CD4-positive, alpha-beta T cell treated with Interleukin-2 at 100 ng/mL for 4 hours (primary cell): ENCODE data around the gene LRRC38.

ENCODE experiments used
- DNase-seq: peaks from one replicate; pipeline ENCODE4 v3.0.0-alpha.2; 2020; ENCODE audit warnings: low spot score

LRRC38 gene

DNA sequence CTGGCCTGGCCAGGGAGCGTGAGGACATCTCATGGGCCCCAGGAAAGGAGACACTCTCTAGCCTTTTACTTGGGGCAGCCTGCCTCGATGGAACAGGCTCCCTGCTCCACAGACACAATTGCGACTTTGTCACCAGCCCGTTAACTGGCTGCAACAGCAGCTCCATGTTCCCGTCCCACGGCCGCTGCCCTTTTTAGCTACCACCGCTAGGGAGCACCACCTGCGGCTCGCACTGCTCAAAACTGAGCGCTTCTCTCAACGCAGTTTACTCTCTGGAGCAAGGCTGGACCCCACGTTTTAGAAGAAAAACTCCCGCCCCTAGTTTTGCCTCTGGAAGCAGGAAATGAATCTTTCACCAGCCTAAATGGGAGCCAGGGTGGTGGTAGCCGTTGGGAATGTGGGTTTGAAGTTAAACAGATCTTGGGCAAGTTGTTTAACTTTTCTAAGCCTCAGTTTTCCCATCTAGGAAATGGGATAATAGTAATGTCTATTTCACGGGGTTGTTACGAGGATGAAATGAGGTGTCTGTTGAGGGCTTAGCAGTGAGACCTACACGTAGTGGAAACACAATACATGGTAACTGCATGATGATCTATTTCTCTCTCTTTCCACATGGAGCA is 3.5 kb upstream of the LRRC38 start:
- DNase-seq: no peak

DNA sequence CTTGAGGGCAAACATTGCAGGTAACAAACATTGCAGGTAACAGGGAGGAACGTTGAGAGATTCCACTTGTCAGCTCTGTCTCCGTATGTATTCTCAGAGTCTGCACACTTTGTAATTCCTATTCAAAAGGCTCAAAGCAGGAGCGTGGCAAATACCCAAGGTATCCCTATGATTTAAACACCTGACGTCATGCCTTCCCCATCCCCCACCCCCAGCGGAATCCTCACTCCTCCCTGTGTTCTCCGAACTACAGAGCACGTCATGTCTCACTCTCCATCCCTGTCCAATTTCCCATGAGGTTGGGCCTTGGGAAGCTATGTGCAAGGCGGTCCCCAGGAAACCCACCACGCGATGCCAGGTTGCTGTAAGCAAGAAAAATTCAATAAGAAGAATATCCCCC is 2.8 kb upstream of the LRRC38 start:
- DNase-seq: no peak

DNA sequence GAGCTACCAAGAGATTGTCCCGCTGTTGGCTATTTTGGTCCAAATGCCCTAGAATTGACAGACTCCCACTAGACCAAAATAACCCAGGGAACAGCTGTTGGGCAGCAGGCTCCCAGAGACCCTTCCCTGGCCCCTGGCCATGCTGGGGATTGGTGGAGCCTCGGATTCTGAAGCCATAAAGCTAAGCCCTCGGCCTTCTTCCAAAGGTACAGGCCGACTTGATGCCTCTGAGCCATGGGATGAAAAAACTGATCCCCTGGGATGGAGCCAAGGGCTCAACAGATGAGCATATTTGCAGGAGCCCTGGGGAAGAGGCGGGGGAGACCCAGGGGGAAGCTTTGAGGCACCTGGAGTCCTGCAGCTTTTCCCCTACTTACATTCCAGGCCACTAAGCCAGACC is 1.0 kb upstream of the LRRC38 start:
- DNase-seq: no peak

DNA sequence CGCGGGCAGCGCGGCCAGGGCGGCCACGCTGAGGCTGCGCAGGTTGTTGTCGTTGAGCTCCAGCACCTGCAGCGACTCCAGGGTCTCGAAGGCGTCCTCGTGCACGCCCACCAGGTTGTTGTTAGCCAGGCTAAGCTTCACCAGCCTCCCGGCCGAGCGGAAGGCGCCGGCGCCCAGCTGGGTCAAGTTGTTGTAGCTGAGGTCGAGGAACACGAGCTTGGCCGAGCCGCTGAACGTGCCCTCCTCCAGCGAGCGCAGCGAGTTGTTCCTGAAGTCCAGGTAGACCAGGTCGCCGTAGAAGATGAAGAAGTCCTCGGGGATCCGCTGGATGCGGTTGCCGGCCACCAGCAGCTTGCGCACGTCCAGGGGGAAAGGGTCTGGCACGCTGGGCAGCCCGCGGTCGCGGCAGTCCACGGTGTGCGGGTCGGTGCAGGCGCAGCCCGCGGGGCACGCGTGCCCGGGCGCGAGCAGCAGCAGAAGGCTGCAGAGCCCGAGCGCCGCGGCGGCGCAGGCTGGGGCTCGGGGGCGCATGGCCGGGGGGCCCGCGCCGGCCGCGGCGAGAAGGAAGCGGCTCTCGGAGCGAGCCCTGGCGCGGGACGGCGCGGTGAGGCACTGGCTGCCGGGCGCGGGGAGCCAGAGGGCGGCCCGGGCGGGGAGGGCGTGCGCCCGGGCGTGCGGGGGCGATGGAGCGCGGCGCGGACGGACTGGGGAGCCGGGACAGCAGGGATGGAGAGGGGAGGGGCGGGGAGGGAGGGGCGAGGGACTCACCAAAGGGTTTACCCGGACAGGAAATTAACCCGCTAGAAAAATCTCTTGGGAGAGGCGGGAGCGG is 524 bp downstream of the LRRC38 start:
- no peak for DNase-seq

DNA sequence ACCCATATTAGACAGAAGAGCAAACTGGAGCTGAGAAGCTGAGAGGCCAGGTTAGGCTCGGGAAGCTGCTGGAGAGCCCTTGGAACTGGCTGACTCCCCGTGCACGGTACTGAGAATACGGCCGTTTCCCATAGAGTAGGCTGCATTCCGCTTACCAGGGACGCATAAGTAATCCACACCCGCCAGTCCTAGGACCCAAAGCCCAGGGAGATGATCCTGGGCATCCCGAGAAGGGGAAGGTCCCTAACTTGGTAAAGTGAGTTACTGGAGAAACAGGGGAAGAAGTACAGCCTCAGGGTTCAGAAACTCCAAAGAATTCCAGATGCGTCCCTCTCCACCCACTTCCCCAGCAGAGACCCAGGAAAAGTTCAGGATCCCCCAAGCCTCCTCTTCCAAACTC is 1.3 kb downstream of the LRRC38 start:
- DNase-seq: no peak

DNA sequence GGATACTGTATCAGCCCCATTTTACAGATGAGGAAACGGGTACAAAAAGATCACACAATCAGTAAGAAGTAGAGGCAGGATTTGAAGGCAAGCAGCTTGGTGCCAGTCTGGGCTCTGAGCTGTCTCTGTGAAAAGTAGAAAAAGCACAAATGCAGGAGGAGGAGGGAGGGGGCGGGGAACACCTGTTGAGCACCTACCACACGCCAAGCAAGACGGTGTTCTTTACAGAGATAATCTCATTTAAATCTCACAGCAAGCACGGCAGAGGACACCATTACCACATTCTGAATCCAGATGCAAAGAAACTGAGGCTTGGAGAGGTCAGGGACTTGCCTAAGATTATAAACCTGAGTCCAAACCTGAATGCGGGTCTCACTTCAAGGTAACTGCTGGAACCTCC is 3.3 kb downstream of the LRRC38 start:
- no peak for DNase-seq

DNA sequence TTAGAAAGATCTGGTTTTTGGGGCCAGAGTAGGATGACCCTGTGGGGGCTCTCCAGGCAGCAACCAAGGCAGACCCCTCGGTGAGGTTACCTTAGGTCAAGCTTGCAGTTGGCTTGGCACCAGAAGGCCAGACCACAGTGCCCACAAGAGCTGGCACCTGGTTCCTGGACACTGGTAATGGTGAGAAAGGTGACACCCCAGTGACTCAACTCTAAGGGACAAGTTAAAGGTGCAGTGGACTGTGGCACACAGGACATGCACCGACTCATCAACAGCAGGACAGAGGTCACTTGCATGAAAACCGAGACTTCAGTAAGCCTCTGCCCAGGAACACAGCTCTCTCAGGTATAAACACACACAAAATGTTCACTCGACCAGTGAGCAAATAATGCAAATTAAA is 6.7 kb downstream of the LRRC38 start:
- DNase-seq: no peak

DNA sequence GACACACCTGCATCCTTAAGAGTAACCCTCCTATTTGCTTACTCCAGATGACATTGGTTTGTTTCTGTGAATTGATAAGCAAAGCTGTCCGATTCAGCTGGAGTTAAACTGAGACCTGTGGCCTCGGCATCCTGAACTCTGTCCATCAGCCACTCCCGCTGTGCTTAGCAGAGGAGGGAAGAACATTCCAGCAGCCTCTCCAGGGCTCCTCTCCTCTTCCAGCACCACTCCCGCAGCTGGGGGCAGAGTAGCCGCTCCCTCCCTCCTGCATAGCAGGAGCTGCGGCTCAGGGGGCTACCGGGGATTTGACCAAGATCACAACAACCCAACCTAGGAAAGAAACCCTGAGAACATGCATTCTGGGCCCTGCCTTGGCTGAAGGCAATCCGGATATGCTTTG is 8.8 kb downstream of the LRRC38 start:
- DNase-seq: no peak

DNA sequence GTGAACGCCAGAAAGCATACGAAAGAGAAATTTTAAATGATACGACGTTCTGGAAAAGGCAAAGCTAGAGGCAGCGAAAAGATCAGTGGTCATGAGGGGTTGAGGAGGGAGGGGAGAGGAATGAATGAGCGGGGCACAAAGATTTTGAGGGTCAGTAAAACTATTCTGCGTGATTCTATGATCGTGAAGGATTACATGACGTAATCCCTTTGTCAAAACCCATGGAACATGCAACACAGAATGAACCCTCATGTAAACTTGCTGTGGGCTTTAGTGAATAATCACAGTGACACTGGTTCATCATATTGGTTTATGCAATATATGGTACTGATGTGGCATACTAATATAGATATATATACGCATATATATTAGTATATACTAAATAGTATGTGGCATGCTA is 13.0 kb downstream of the LRRC38 start:
- DNase-seq: no peak

DNA sequence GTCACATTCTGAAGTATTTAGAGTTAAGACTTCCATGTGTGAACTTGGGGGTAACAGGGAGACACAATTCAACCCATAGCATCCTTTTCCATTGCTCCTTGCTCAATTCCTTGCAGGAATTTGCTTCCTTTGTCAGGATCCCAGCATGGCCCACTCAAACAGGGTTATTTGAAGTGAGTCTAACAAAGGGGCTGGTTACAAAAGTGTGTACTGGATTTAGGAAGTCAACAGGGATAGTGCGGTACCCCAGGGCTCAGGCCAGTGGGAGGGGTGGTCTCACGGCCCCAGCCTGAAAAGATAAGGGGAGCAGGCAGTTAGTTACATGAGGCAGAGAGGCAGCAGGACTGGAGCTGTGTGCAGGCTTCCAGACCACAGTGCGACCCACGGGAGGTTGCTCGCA is 14.4 kb downstream of the LRRC38 start:
- DNase-seq: no peak

DNA sequence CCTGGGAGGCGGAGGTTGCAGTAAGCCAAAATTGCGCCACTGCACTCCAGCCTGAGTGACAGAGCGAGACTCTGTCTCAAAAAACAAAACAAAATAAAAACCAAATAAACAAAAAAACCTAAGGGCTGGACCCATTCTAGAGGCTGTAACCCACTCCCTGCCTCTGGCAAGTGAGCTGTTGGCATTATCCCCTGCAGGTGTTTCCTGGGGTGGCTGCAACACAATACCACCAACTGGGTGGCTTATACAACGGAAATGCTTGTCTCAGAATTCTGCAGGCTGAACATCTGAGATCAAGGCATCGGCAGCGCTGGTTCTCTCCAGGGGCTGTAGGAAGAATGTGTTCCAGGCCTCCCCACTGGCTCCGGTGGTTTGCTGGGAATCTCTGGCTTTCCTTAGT is 15.2 kb downstream of the LRRC38 start:
- DNase-seq: no peak

DNA sequence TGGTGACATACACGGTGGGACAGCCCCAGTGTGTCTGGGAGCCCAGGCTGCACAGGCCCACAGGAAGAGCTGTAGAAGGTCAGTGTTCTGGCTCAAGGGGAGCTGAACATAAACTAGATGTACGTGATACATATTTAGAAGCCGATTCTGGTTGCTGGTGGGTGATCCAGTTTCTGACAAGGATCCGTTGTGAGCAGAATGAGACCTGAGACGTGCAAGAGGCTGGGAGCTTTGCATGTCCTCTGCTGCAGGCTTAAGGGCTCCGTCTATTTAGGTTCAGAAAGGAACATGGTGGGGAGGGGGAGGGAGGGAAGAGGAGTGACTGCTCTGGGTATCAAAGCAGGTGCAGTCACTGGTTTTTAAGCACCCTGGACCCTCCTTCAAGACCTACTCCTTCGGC is 18.6 kb downstream of the LRRC38 start:
- no peak for DNase-seq

DNA sequence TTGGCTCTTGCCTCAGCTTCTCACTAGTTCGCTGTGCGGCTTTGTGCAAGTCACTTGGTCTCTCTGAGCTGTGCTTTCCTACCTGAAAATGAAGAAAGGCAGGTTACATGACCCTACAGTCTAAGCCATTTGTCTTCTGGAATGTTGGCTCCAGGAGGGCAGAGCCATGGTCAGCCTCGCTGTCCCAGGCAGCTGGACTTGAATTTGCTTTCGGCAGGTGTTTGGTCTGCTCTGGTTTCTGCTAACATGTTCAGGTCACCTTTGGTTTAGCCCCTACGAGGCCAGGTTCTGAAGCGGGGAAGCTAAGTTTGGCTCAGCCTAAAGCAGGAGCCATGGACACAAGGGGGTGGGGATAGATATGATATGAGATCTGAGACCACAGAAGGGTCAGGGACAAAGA is 19.1 kb downstream of the LRRC38 start:
- no peak for DNase-seq

DNA sequence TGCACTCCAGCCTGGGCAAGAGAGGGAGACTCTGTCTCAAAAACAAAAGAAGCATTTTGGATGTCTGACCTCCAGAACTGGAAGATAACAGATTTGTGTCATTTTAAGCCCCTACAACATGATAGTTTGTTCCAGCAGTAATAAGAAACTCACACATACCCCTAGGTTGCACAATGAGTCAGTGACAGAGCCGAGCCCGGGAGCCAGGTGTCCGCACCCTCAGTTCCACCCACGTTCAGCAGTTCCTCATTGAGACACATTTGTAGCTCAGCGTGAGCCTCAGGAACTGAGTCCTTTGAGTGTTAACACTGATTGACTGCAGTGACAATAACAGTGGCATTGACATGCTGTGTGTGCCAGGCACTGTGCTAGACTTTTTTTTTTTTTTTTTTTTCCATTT is 19.8 kb downstream of the LRRC38 start:
- no peak for DNase-seq

DNA sequence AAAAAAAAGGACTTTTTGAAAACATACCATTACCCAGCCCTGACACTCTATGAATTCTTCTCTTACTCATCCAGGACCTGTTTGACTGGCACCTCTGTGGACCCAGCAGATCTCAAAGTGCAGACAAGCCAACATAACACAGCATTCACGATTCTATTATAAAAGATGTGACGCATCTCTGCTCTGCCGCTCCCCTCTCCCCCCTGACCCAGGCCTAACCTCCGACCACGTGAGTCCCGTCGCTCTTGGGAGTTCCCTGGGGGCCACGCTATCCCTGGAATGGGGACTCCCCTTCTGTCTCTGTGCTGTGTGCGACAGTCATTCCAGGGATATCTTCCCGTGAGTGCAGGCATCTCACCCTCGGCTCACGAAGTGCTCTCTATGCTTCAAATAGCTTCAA is 21.1 kb downstream of the LRRC38 start:
- no peak for DNase-seq

DNA sequence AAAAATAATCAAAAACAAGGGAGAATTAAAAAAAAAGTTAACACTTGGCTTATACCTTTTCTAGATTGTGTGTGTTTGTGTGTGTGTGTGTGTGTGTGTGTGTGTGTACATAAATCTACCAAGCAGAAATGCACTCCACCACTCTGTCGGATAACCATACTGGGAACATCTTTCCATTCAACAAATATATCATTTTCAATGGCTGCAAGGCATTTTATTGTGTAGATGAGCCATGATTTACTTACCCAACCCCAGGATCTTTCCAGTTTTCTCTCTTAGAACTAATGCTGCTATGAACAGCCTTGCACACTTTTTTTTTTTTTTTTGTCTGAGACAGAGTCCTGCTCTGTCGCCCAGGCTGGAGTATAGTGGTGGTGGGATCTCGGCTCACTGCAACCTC is 25.8 kb downstream of the LRRC38 start:
- DNase-seq: no peak

DNA sequence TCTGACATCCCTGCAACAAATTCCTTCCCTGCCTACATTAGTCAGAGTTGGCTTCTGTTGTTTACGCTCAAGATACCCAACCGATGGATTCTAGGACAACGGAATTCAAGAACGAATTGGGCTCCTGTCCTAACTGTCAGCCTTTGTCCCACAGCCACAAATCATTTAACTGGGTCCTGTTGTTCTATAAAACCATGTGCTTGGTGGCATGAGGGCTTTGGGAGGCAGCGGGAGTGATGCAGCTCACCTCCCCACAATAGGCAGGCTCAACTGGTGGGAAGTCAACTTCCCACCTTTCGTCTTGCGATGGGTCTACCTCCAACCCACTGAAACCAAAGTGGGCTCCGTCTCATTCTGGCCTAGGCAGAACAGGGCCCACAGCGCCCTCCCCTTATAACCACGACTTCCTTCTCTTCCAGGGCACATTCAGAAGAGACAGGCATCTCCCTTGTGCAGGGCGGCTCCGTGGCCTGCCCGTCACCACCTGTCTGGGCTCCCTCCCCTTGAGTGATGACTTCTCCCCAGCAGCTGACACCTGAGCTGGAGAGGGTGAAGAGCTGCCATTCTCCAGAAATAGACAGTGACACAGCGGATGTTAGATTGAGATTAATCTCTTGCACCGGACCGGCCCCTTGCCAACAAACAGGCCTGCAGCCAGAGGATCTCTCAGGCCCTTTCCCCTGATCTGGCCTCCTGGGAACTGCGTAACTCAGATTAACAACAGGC is 26.5 kb downstream of the LRRC38 start:
- DNase-seq: no peak

DNA sequence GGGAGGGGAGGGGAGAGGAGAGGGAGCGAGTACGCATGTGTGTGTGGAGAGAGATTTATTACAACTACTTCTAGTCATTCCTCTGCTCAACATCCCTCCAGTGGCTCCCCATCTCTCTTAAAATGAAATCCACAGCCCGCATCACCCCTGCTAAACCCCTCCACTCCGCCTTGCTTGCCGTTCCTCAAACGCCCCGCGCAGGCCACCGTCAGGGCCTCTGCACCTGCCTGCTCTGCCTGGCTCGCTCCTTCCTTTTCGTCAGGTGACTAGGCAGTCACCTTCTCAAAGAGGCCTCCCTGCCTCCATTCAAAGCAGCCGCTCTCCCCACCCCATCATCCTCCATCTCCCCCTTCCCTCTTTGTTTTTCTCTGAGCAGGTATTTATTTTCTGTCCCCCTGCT is 29.9 kb downstream of the LRRC38 start:
- DNase-seq: no peak

DNA sequence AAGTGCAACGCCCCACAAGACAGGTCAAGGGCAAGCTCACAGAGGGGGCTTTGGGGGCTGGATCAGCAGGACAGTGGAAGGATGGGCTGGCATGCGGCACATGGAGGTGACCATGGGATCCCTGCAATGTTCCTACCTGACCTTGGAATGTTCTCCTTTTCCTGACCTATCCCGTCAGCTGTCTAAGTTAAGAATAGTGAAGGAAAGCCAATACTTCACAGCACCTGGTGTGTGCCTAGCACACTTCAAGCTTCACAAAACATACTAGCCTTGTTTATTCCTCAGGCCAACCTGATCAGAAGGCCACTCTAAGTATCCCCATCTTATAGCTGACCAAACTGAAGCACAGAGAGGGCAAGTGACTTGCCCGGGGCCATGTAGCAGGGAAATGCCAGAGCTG is 31.2 kb downstream of the LRRC38 start:
- no peak for DNase-seq

DNA sequence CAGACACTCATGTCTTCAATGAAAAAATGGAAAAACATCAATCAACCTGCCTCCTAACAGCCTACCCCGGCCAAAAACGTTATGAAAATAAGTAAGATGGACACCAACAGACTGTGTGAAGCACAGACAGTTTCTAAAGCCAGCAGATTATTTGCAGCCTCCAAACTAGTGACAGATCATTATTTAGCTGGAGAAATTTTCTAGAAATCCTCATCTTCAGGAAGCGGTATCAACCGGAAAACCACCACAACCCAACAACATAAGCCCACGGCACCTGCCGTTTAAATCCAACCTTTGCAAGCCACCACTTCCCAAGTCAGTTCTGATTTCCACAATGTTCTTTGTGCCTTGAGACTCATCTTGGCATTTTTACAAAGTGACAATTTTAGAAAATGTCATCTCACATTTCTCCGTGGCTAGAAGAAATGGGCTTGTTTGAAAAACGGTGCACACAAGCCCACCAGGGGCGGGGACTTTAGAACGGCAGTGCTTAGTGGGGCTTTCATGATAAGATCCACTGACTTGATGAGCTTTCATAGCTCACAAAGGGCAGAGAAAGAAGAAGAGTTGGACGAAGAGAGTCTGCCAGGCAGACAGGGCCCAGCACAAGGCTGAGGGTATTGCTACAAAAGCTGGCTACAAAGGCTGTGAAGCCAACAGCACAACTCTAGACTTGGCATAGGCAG is 34.5 kb downstream of the LRRC38 start:
- DNase-seq: no peak

DNA sequence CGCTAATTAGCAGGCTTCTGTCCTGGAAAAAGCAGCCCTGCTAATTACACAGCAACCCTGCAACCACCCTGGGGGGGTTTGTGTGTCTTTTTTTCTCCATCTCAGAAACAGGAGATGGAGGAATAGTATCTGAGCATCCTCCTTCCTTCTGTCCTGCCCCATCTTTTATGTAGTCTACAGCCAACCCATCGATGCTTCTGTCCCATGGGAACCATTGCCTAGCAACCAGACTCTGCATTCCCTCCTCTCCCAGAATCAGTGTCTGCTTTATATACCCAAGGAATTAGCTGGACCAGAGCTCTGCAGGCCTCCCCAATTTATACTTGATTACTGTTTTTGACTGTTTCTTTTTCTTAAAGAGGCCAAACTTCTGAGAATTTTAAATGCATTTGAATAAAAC is 35.1 kb downstream of the LRRC38 start:
- DNase-seq: no peak

DNA sequence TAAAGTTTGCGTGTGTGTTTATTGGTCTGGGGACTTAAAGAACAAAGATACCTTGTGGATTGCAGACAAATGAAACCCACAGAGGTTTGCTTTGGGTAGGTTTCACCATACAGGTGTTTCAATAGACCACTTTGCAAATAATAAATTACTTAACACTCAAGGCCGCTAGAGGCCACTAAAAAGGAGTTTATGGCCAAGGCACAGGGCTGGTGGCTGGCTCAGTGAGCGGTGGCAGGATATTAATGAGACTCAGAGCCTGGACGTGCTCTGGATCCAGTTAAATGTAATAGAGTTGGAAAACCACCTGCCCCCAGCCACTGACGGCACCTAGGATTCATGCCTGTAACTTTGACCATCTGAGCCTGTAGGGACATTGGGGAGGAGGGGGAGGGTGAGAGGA is 44.5 kb downstream of the LRRC38 start:
- no peak for DNase-seq

DNA sequence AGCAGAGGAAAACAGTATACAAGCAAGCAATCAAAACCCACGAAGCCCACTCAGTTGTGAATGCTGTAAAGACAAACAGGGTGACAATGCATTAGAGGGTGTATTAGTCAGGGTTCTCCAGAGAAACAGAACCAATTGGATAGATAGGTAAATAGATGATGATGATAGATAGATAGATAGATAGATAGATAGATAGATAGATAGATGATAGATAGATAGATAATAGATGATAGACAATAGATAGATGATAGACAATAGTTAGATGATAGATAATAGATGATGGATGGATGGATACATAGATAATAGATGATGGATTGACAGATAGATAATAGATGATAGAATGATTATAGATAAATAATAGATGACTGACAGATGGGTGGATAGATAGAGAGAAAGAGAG is 48.3 kb downstream of the LRRC38 start:
- DNase-seq: no peak
